HEK293T (cell line): ENCODE results near the gene LELP1.

ENCODE experiments used
- CTCF ChIA-PET: fragments of 350-600 bp; formaldehyde crosslinking; extraction: SDS; loops from one replicate; lab custom pipeline; 2021; ENCODE audit warnings: antibody characterized with exemption, inconsistent platforms; lab: Yijun Ruan, JAX
- POLR2A ChIA-PET: fragments of 350-600 bp; formaldehyde crosslinking; extraction: SDS; loops from one replicate; lab custom pipeline; 2020; ENCODE audit warnings: antibody characterized with exemption, inconsistent platforms; lab: Yijun Ruan, JAX
- DNase-seq: peaks from one replicate; pipeline ENCODE4 v3.0.0; 2012; ENCODE audit warnings: mixed read lengths; ENCODE audit errors: extremely low spot score
- ARNT ChIP-seq: fragments of 450-650 bp; IDR thresholded peaks from 2 replicates; pipeline ENCODE4 v1.6.1; 2017; ENCODE audit warnings: mild to moderate bottlenecking
- BHLHE40 ChIP-seq: fragments of 450-650 bp; IDR thresholded peaks from 2 replicates; pipeline ENCODE4 v1.6.1; 2016; ENCODE audit warnings: mild to moderate bottlenecking, moderate library complexity, borderline replicate concordance
- CTBP1 ChIP-seq: fragments of 450-650 bp; IDR thresholded peaks from 2 replicates; pipeline ENCODE4 v1.6.1; 2016; ENCODE audit warnings: borderline replicate concordance
- ELF4 ChIP-seq: fragments of 450-650 bp; IDR thresholded peaks from 2 replicates; pipeline ENCODE4 v1.6.1; 2017; ENCODE audit warnings: antibody characterized with exemption
- FOXA1 ChIP-seq: fragments of 450-650 bp; IDR thresholded peaks from 2 replicates; pipeline ENCODE4 v1.6.1; 2016; ENCODE audit warnings: mild to moderate bottlenecking
- FOXK2 ChIP-seq: fragments of 450-650 bp; IDR thresholded peaks from 2 replicates; pipeline ENCODE4 v1.6.1; 2016; ENCODE audit warnings: mild to moderate bottlenecking
- FOXM1 ChIP-seq: fragments of 450-650 bp; IDR thresholded peaks from 2 replicates; pipeline ENCODE4 v1.6.1; 2017; ENCODE audit warnings: mild to moderate bottlenecking, borderline replicate concordance
- HDGF ChIP-seq: fragments of 450-650 bp; IDR thresholded peaks from 2 replicates; pipeline ENCODE4 v1.6.1; 2017; ENCODE audit warnings: antibody characterized with exemption, borderline replicate concordance
- L3MBTL2 ChIP-seq: fragments of 450-650 bp; conservative IDR thresholded peaks from 2 replicates; pipeline ENCODE4 v1.6.1; 2016; ENCODE audit warnings: mild to moderate bottlenecking
- LEF1 ChIP-seq: fragments of 450-650 bp; IDR thresholded peaks from 2 replicates; pipeline ENCODE4 v1.6.1; 2017; ENCODE audit warnings: mild to moderate bottlenecking, borderline replicate concordance
- NFRKB ChIP-seq: fragments of 450-650 bp; IDR thresholded peaks from 2 replicates; pipeline ENCODE4 v1.6.1; 2016; ENCODE audit warnings: mild to moderate bottlenecking, moderate library complexity
- SP1 ChIP-seq: fragments of 450-650 bp; IDR thresholded peaks from 2 replicates; pipeline ENCODE4 v1.6.1; 2017
- SUZ12 ChIP-seq: fragments of 450-650 bp; IDR thresholded peaks from 2 replicates; pipeline ENCODE4 v1.6.1; 2016; ENCODE audit warnings: mild to moderate bottlenecking
- TARDBP ChIP-seq: fragments of 450-650 bp; IDR thresholded peaks from 2 replicates; pipeline ENCODE4 v1.6.1; 2016
- ZNF384 ChIP-seq: fragments of 450-650 bp; IDR thresholded peaks from 2 replicates; pipeline ENCODE4 v1.6.1; 2016
- TF ChIP-seq, protein P1 (sequence below): fragments of 450-650 bp; IDR thresholded peaks from 2 replicates; pipeline ENCODE4 v1.6.1; 2016

The LELP1 gene

DNA sequence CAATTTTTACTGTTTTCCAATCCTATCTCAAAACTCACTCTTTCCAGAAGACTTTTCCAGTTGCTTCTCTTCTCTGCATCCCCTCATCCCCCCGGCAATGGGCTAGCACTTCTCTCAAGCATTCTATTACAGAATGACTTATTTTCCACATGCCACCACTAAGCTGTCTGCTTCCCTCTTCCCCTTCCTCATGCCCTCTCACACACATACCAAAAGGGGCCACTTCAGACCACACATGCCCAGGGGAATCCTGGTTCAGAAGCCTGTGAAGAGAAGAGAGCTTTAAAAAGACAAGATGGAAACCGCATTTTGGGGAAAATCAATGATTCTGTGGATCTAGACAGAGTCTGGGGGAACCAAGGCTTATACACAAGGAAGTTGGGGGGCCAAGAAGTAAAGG, 47.9 kb downstream of the LELP1 start:
- CTCF ChIA-PET: interaction anchor here (0.6 kb wide), 1 partner anchor 260 kb away, joined by 4 read pairs; no protein-coding TSS in a partner anchor
- TF ChIP-seq SP1 (no peak), ELF4 (no peak), BHLHE40 (no peak), NFRKB (no peak), HDGF (no peak), TARDBP (no peak), FOXK2 (no peak), L3MBTL2 (no peak), ARNT (no peak), ZNF384 (no peak), FOXA1 (no peak), SUZ12 (no peak)
- TF ChIP-seq, protein P1, sequence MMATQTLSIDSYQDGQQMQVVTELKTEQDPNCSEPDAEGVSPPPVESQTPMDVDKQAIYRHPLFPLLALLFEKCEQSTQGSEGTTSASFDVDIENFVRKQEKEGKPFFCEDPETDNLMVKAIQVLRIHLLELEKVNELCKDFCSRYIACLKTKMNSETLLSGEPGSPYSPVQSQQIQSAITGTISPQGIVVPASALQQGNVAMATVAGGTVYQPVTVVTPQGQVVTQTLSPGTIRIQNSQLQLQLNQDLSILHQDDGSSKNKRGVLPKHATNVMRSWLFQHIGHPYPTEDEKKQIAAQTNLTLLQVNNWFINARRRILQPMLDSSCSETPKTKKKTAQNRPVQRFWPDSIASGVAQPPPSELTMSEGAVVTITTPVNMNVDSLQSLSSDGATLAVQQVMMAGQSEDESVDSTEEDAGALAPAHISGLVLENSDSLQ: no peak
- no peak for DNase-seq
- POLR2A ChIA-PET: no interaction called here

DNA sequence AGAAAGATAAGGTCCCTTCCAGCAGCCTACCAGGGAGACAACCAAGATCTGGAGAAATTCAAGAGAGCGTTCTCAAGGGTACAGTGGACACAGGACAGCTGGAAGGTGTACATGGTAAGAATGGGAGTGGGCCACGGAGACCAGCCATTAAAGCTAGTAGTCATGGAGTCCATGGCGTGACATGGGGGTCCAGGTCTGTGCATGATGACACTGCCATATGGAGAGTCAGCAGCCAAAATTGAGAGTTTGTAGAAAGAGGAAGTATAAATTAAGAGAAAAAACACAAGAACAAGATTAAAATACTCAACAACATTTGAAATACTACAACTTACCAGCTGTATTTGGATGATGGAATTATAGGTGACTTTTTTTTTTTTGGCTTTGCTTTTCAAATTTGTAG, 48.3 kb downstream of the LELP1 start:
- ChIA-PET POLR2A (no interaction called here), CTCF (interaction anchor here (0.6 kb wide), 1 partner anchor 259 kb away, joined by 4 read pairs; no protein-coding TSS in a partner anchor)
- no peak for DNase-seq
- TF ChIP-seq HDGF (no peak), LEF1 (no peak), NFRKB (no peak), FOXK2 (no peak), BHLHE40 (no peak), ELF4 (no peak), CTBP1 (no peak), SUZ12 (no peak), ZNF384 (no peak), ARNT (no peak), FOXA1 (no peak)
- TF ChIP-seq, protein P1: no peak

DNA sequence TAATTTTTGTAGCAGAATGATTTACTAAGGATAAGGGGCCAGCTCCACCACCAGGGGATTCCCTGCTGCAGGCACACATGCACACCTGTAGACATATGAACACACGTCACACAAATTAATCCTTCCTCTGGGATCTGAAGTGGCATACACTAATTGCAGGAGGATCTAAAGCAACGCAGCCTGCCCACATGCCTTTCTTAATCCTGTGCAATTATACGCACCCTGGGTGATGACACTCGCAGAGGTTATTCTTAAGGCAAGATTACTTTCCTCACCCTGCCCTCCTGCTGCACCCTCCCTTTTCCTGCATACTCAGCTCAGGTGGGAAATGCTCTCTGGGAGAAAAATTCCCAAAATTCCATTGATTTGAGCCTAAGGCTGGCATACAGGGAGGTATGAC, 48.8 kb downstream of the LELP1 start:
- ChIA-PET CTCF (interaction anchor here (0.6 kb wide), 1 partner anchor 259 kb away, joined by 4 read pairs; no protein-coding TSS in a partner anchor), POLR2A (no interaction called here)
- TF ChIP-seq SP1: no peak
- TF ChIP-seq FOXA1: no peak
- TF ChIP-seq NFRKB: no peak
- DNase-seq: no peak

DNA sequence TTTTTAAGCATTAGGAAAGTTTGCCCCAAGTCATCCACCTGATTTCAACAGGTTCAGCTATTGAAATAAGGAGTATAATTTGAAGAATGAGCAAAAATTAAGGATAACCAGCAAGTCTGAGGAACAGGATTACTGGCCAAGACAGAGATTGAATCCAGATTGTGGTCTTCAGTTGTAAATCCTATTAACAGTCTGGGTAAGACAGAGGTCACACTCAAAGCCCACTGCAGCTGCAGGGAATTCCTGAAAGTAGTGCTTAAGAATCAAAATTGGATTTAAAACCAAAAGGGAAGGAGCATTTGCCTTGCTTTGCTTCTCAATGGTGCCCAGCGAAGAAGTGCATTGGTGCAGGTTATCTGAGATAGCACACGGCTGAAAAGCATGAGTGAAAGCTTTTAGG, 49.8 kb downstream of the LELP1 start:
- TF ChIP-seq FOXK2: no peak
- no peak for TF ChIP-seq BHLHE40
- TF ChIP-seq ELF4: no peak
- no peak for TF ChIP-seq HDGF
- TF ChIP-seq FOXA1: no peak
- no peak for TF ChIP-seq LEF1
- no peak for TF ChIP-seq FOXM1
- no peak for TF ChIP-seq TARDBP
- TF ChIP-seq SP1: no peak
- no peak for TF ChIP-seq L3MBTL2
- no peak for TF ChIP-seq CTBP1
- no peak for TF ChIP-seq NFRKB
- no peak for TF ChIP-seq ZNF384
- TF ChIP-seq SUZ12: no peak
- TF ChIP-seq ARNT: no peak
- TF ChIP-seq, protein P1: no peak
- ChIA-PET POLR2A (no interaction called here), CTCF (interaction anchor here (0.7 kb wide), 1 partner anchor 9 kb away, joined by 3 read pairs; no protein-coding TSS in a partner anchor)
- DNase-seq: no peak

DNA sequence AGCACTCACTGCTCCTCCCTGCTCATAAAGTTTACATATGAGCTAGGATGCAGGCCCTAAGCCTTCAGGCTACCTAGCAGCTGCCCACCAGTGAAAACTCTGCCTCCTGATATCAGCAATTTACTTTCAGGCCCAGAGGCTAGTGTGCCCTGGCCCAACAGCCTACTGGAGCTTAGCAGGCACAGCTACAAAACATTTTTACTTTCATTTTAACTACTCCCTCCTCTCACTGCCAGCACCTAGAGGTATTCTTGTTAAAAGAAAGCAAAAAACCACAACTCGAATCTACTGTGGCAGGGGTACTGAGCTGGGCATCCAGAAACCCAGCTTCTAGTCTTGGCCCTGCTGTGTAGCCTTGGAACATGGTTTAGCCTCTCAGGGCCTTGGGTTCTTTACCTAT, 50.5 kb downstream of the LELP1 start:
- DNase-seq: no peak
- CTCF ChIA-PET: no interaction called here
- POLR2A ChIA-PET: no interaction called here
- no peak for TF ChIP-seq ELF4
- TF ChIP-seq, protein P1: no peak
- no peak for TF ChIP-seq FOXM1
- no peak for TF ChIP-seq FOXK2
- TF ChIP-seq BHLHE40: no peak
- no peak for TF ChIP-seq CTBP1
- TF ChIP-seq TARDBP: no peak
- TF ChIP-seq LEF1: no peak
